Spleen (tissue), 7 donors: ENCODE results near the gene NEFH.

Experiments
- POLR2A ChIP-seq, 3 donors: fragments of 450-650 bp; IDR thresholded peaks; one replicate each; pipeline ENCODE4 v1.5.1; 2017; ENCODE audit warnings: antibody characterized with exemption in 3 of 3, mild to moderate bottlenecking in 1 of 3
- TF ChIP-seq, protein P1 (sequence below), 11 experiments: fragments of 200-600 bp in 7 of 11; fragments of 450-650 bp in 4 of 11; sonication (generic) in 4 of 11; IDR thresholded peaks in 8 of 11; conservative IDR thresholded peaks in 3 of 11; 1 replicate in 7 of 11; 2 replicates in 4 of 11; pipeline versions ENCODE4 v1.4.0 to v1.8.0; 2016 to 2021; ENCODE audit warnings: antibody characterized with exemption in 11 of 11, inconsistent platforms in 4 of 11, mild to moderate bottlenecking in 1 of 11
- donor health status: DM: no; HTN: no; CAD: no; lungs with moderate emphysema.
- donor health status: DM: no; HTN: no; CAD: no.
- donor health status: DM: no; HTN: no; CAD: no.

DNA sequence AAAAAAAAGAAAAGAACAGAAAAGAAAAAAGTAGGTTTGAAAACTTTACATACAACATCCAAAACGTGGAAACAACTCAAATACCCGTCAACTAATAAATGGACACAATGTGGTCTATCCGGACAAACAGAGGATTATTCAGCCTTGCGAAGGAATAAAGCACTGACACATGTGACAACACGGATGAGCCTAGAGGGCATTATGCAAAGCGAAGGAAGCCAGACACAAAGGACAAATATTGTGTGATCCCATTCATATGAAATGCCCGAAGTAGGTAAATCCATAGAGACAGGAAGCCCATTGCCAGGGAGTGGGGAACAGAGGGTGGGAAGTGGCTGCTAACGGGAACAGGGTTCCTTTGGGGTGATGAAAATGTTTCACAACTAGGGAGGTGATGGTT lies 29.8 kb upstream of the NEFH start:
- TF ChIP-seq, protein P1, sequence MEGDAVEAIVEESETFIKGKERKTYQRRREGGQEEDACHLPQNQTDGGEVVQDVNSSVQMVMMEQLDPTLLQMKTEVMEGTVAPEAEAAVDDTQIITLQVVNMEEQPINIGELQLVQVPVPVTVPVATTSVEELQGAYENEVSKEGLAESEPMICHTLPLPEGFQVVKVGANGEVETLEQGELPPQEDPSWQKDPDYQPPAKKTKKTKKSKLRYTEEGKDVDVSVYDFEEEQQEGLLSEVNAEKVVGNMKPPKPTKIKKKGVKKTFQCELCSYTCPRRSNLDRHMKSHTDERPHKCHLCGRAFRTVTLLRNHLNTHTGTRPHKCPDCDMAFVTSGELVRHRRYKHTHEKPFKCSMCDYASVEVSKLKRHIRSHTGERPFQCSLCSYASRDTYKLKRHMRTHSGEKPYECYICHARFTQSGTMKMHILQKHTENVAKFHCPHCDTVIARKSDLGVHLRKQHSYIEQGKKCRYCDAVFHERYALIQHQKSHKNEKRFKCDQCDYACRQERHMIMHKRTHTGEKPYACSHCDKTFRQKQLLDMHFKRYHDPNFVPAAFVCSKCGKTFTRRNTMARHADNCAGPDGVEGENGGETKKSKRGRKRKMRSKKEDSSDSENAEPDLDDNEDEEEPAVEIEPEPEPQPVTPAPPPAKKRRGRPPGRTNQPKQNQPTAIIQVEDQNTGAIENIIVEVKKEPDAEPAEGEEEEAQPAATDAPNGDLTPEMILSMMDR (IDR thresholded peaks at IDR 0.05 in 8 of 11, conservative IDR thresholded peaks at IDR 0.05 in 3 of 11) = no peak
- no peak for TF ChIP-seq POLR2A (IDR thresholded peaks at IDR 0.05)
